Loucy (cell line): Measurements from ENCODE around the gene CELF2.

Source experiments
- CTCF ChIP-seq: fragments of 200-600 bp; sonication (generic); conservative IDR thresholded peaks from 2 replicates; pipeline ENCODE4 v1.5.1; 2014; ENCODE audit warnings: mild to moderate bottlenecking, antibody characterized with exemption, low read length
- EZH2phosphoT487 ChIP-seq: fragments of 200-600 bp; IDR thresholded peaks from 2 replicates; pipeline ENCODE4 v1.6.1; 2018; ENCODE audit warnings: antibody characterized with exemption, mild to moderate bottlenecking, moderate library complexity, borderline replicate concordance

DNA sequence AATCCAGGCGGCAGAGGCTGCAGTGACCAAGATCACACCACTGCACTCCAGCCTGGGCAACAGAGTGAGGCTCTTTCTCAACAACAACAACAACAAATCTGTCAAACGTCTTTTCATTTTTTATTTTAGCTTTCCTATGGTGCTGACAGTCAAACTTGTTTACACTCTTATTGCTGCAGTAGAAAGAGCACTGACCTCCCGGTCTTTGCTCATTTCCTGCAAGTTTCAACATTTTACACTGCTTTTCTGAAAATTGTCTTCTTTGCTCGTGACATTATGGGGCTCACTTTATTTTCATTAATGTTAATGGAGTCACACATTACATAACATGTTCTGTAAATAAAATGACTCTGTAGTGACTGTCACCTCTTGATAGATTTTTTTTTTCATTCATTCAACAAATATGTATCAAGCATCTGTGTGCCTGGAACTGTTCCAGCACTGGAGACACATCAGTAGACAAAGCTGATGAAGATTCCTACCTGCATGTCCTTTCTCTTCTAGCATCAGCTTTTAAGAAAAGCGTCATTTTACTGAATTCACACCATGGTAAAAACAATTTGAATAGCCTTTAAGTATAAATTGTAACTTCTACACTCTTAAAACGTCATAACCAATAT lies 277.3 kb downstream of the CELF2 start:
- TF ChIP-seq CTCF, result no peak
- no peak for TF ChIP-seq EZH2phosphoT487
